ENCODE data around the gene ELOVL5. TPM values are rescaled to one million over a fixed set of nuclear protein-coding genes. Genes with fewer than 3 reads are reported as not detected.

The ELOVL5 gene
- polyA plus RNA-seq, 1 of the 3 experiments (the other 2 are of a cell fraction), result 31.9 TPM

GRCh38 chr6:53325785-53326184, 23.0 kb downstream of the ELOVL5 start:
- Histone ChIP-seq H3F3A (replicated peaks; ENCODE audit: insufficient read depth) (peaks cover 30% of the 10 kb centered on the region), H3K79me2 (ENCODE audit: insufficient read depth) (peaks cover 81% of the 10 kb centered on the region), H3K9ac (no peak overlapping the region), H3K4me1 (ENCODE audit: control insufficient read depth in 1 of 2, insufficient read depth in 2 of 2, low read depth in 1 of 2, low read length in 1 of 2) (peaks cover 21 to 40% of the 10 kb centered on the region in 2 experiments), H3K36me3 (replicated peaks in 1 of 2; ENCODE audit: control insufficient read depth in 1 of 2, insufficient read depth in 2 of 2, low read length in 1 of 2) (no peaks in the 10 kb centered on the region), H3K4me3 (ENCODE audit: low read depth in 2 of 2, low read length in 1 of 2) (no peak overlapping the region), H3K9me3 (no peaks in the 10 kb centered on the region), H4K20me1 (ENCODE audit: insufficient read depth) (peaks cover 18% of the 10 kb centered on the region), H3K27me3 (ENCODE audit: insufficient read depth) (no peaks in the 10 kb centered on the region), H3K27ac (ENCODE audit: low read depth in 2 of 2, low read length in 1 of 2) (peak overlapping the region; percentile 80 to 82; a peak in 3 of 4 replicates), H2AFZ (ENCODE audit: low read depth) (no peak overlapping the region), H3K4me2 (peak overlapping the region; percentile 68; the same call in 1 of the 2 replicates), H3K9me2 (no peaks in the 10 kb centered on the region)
- 71% methylated on average over 6 of the region's 6 CpGs for WGBS (ENCODE audit: low lambda C conversion rate)
- TF ChIP-seq, protein P1, sequence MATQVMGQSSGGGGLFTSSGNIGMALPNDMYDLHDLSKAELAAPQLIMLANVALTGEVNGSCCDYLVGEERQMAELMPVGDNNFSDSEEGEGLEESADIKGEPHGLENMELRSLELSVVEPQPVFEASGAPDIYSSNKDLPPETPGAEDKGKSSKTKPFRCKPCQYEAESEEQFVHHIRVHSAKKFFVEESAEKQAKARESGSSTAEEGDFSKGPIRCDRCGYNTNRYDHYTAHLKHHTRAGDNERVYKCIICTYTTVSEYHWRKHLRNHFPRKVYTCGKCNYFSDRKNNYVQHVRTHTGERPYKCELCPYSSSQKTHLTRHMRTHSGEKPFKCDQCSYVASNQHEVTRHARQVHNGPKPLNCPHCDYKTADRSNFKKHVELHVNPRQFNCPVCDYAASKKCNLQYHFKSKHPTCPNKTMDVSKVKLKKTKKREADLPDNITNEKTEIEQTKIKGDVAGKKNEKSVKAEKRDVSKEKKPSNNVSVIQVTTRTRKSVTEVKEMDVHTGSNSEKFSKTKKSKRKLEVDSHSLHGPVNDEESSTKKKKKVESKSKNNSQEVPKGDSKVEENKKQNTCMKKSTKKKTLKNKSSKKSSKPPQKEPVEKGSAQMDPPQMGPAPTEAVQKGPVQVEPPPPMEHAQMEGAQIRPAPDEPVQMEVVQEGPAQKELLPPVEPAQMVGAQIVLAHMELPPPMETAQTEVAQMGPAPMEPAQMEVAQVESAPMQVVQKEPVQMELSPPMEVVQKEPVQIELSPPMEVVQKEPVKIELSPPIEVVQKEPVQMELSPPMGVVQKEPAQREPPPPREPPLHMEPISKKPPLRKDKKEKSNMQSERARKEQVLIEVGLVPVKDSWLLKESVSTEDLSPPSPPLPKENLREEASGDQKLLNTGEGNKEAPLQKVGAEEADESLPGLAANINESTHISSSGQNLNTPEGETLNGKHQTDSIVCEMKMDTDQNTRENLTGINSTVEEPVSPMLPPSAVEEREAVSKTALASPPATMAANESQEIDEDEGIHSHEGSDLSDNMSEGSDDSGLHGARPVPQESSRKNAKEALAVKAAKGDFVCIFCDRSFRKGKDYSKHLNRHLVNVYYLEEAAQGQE (IDR thresholded peaks at IDR 0.05; ENCODE audit: low read depth, low read length), result 0 out of 2 replicates have a peak, but pooled peaks have one; percentile 3
- TF ChIP-seq, protein P2, sequence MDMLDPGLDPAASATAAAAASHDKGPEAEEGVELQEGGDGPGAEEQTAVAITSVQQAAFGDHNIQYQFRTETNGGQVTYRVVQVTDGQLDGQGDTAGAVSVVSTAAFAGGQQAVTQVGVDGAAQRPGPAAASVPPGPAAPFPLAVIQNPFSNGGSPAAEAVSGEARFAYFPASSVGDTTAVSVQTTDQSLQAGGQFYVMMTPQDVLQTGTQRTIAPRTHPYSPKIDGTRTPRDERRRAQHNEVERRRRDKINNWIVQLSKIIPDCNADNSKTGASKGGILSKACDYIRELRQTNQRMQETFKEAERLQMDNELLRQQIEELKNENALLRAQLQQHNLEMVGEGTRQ (IDR thresholded peaks at IDR 0.05; ENCODE audit: borderline replicate concordance, low read depth, low read length), result no peak
- TF ChIP-seq MEF2A (IDR thresholded peaks at IDR 0.05; ENCODE audit: borderline replicate concordance, low read depth), result no peak
- POLR2A ChIA-PET, result no interaction called here
- CTCF ChIA-PET, result no interaction called here
- no peak for DNase-seq

- H3K79me2 ChIP-seq (ENCODE audit: insufficient read depth), result peaks cover 86% of the 10 kb centered on the region
- H3K4me2 ChIP-seq, result no peak overlapping the region
- no peaks in the 10 kb centered on the region for H3K27me3 ChIP-seq (ENCODE audit: insufficient read depth)
- H3K9me3 ChIP-seq, result no peaks in the 10 kb centered on the region
- CTCF ChIA-PET, result interaction anchor here (0.9 to 1.6 kb wide), 8 partner anchors 9 to 404 kb away, joined by 3 to 8 read pairs (median 3); no protein-coding TSS in a partner anchor
- no peak overlapping the region for H3K4me3 ChIP-seq (ENCODE audit: low read depth in 2 of 2, low read length in 1 of 2)
- 66% methylated on average over 8 of the region's 8 CpGs for WGBS (ENCODE audit: low lambda C conversion rate)
- H3K4me1 ChIP-seq (ENCODE audit: control insufficient read depth in 1 of 2, insufficient read depth in 2 of 2, low read depth in 1 of 2, low read length in 1 of 2), result peaks cover 20 to 31% of the 10 kb centered on the region in 2 experiments
- peak overlapping the region; percentile 16 to 24; a peak in 3 of 4 replicates for H3K27ac ChIP-seq (ENCODE audit: low read depth in 2 of 2, low read length in 1 of 2)
- no peak overlapping the region for H3K9ac ChIP-seq
- TF ChIP-seq POLR2AphosphoS5 (IDR thresholded peaks at IDR 0.05; ENCODE audit: low read depth, low read length) (no peak), MXI1 (IDR thresholded peaks at IDR 0.05; ENCODE audit: low read depth, low read length) (no peak), SMC3 (IDR thresholded peaks at IDR 0.05; ENCODE audit: low read depth, low read length) (no peak), MEF2A (IDR thresholded peaks at IDR 0.05; ENCODE audit: borderline replicate concordance, low read depth) (no peak), TCF12 (IDR thresholded peaks at IDR 0.05) (no peak), NRF1 (IDR thresholded peaks at IDR 0.05; ENCODE audit: low read depth, low read length) (no peak), FOXJ3 (CRISPR knock-in tag; IDR thresholded peaks at IDR 0.05) (no peak), RXRA (IDR thresholded peaks at IDR 0.05; ENCODE audit: borderline replicate concordance, low read depth) (no peak), GABPA (IDR thresholded peaks at IDR 0.05; ENCODE audit: low read depth) (no peak)
- TF ChIP-seq, protein P3, sequence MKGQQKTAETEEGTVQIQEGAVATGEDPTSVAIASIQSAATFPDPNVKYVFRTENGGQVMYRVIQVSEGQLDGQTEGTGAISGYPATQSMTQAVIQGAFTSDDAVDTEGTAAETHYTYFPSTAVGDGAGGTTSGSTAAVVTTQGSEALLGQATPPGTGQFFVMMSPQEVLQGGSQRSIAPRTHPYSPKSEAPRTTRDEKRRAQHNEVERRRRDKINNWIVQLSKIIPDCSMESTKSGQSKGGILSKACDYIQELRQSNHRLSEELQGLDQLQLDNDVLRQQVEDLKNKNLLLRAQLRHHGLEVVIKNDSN (IDR thresholded peaks at IDR 0.05; ENCODE audit: borderline replicate concordance, low read depth), result no peak
- TF ChIP-seq, protein P4, sequence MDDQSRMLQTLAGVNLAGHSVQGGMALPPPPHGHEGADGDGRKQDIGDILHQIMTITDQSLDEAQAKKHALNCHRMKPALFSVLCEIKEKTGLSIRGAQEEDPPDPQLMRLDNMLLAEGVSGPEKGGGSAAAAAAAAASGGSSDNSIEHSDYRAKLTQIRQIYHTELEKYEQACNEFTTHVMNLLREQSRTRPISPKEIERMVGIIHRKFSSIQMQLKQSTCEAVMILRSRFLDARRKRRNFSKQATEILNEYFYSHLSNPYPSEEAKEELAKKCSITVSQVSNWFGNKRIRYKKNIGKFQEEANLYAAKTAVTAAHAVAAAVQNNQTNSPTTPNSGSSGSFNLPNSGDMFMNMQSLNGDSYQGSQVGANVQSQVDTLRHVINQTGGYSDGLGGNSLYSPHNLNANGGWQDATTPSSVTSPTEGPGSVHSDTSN (IDR thresholded peaks at IDR 0.05), result no peak
- POLR2A ChIA-PET, result no interaction called here
- no peaks in the 10 kb centered on the region for H3K9me2 ChIP-seq
- H4K20me1 ChIP-seq (ENCODE audit: insufficient read depth), result peaks cover 22% of the 10 kb centered on the region
- H3F3A ChIP-seq (replicated peaks; ENCODE audit: insufficient read depth), result peaks cover 21% of the 10 kb centered on the region
- DNase-seq, result no peak
- no peak overlapping the region for H2AFZ ChIP-seq (ENCODE audit: low read depth)
- H3K36me3 ChIP-seq (replicated peaks in 1 of 2; ENCODE audit: control insufficient read depth in 1 of 2, insufficient read depth in 2 of 2, low read length in 1 of 2), result no peaks in the 10 kb centered on the region
Measured at GRCh38 chr6:53322188-53323029, 26.3 kb downstream of the ELOVL5 start.

All from SK-N-SH (cell line).